Loucy (cell line): ENCODE measurements around the gene ZFYVE28.

ENCODE experiments used
- H2AFZ ChIP-seq: fragments of 200-600 bp; sonication (generic); 2 replicates; pipeline ENCODE4 v1.6.0; 2016; ENCODE audit warnings: antibody characterized with exemption, mild to moderate bottlenecking, low read length, moderate library complexity
- H3F3A ChIP-seq: fragments of 200-600 bp; 2 replicates; pipeline ENCODE4 v1.6.0; 2016; ENCODE audit warnings: antibody characterized with exemption, low read depth, mild to moderate bottlenecking
- H3K27me3 ChIP-seq: fragments of 200-600 bp; sonication (generic); 2 replicates; pipeline ENCODE4 v1.6.1; 2014; ENCODE audit warnings: low read length, mild to moderate bottlenecking; ENCODE audit not compliant: insufficient read depth, poor library complexity, severe bottlenecking
- H3K36me3 ChIP-seq: fragments of 200-600 bp; sonication (generic); 2 replicates; pipeline ENCODE4 v1.6.1; 2016; ENCODE audit warnings: low read length; ENCODE audit not compliant: insufficient read depth
- H3K4me1 ChIP-seq: fragments of 200-600 bp; sonication (generic); 2 replicates; pipeline ENCODE4 v1.5.1; 2014; ENCODE audit warnings: low read length, mild to moderate bottlenecking; ENCODE audit not compliant: insufficient read depth, poor library complexity, severe bottlenecking
- H3K4me2 ChIP-seq: fragments of 200-600 bp; sonication (generic); 2 replicates; pipeline ENCODE4 v1.6.0; 2014; ENCODE audit warnings: antibody characterized with exemption, low read length, low read depth, mild to moderate bottlenecking; ENCODE audit not compliant: poor library complexity, severe bottlenecking
- H3K4me3 ChIP-seq: fragments of 200-600 bp; sonication (generic); 2 replicates; pipeline ENCODE4 v1.5.1; 2014; ENCODE audit warnings: low read length, mild to moderate bottlenecking, mixed read lengths; ENCODE audit not compliant: poor library complexity, severe bottlenecking
- H3K79me2 ChIP-seq: fragments of 200-600 bp; sonication (generic); 2 replicates; pipeline ENCODE4 v1.6.1; 2014; ENCODE audit warnings: low read length; ENCODE audit not compliant: insufficient read depth
- H3K9ac ChIP-seq: fragments of 200-600 bp; sonication (generic); 2 replicates; pipeline ENCODE4 v1.6.0; 2014; ENCODE audit warnings: mild to moderate bottlenecking, low read depth, low read length, moderate library complexity; ENCODE audit not compliant: poor library complexity, severe bottlenecking
- H3K9me2 ChIP-seq: fragments of 200-600 bp; sonication (generic); replicated peaks from 2 replicates; pipeline ENCODE4 v1.6.1; 2016; ENCODE audit warnings: low read depth, low read length, mixed read lengths
- H3K9me3 ChIP-seq: fragments of 200-600 bp; sonication (generic); 2 replicates; pipeline ENCODE4 v1.6.1; 2014; ENCODE audit warnings: mild to moderate bottlenecking, antibody characterized with exemption, low read length, low read depth; ENCODE audit not compliant: insufficient read depth
- H4K20me1 ChIP-seq: fragments of 200-600 bp; sonication (generic); 2 replicates; pipeline ENCODE4 v1.6.0; 2014; ENCODE audit warnings: antibody characterized with exemption, low read length, mild to moderate bottlenecking; ENCODE audit not compliant: insufficient read depth, poor library complexity, severe bottlenecking
- EZH2phosphoT487 ChIP-seq: fragments of 200-600 bp; IDR thresholded peaks from 2 replicates; pipeline ENCODE4 v1.6.1; 2018; ENCODE audit warnings: antibody characterized with exemption, mild to moderate bottlenecking, moderate library complexity, borderline replicate concordance
- TF ChIP-seq, protein P1 (sequence below): fragments of 200-600 bp; sonication (generic); conservative IDR thresholded peaks from 2 replicates; pipeline ENCODE4 v1.5.1; 2014; ENCODE audit warnings: mild to moderate bottlenecking, antibody characterized with exemption, low read length

ZFYVE28 gene

DNA sequence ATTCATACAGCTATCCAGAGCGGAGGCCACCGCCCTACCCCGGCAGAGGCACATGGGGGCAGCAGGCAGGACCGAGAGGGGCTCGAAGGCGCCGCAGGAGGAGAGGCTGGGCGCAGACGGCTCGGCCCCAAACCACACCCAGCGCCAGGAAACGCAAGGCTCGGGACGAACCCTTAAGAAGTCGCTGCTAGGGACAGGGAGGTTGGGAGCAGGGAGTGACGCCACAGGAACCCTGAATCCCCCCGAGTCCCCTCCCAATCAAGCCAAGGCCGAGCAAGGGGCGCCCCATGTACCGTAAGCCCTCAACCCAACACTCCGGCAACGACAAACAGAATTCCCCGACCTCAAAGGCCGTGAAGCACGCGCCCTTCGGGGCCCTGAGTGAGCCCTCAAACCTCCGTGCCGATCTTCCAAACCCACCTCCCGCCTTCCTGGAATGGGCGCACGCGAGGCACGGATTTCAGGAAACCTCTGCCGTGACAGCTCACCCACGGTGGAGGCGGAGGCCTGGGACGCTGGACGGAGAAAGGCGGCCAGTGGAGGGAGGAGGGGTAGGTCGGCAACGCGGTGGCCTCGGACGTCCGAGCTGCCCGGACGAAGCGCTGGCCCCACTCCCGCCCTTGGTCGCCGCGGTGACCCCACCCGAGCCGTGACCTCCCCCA, 1.8 kb downstream of the ZFYVE28 start:
- no peaks in the 10 kb centered on the region for H4K20me1 ChIP-seq
- peaks cover 40% of the 10 kb centered on the region for H3K4me1 ChIP-seq
- no peak overlapping the region for H3K4me3 ChIP-seq
- H3F3A ChIP-seq = 0 out of 2 replicates have a peak, but pooled peaks cover 10% of the 10 kb centered on the region
- no peak overlapping the region for H3K4me2 ChIP-seq
- no peaks in the 10 kb centered on the region for H3K9me2 ChIP-seq
- no peaks in the 10 kb centered on the region for H3K79me2 ChIP-seq
- H2AFZ ChIP-seq = no peak overlapping the region
- H3K9me3 ChIP-seq = no peaks in the 10 kb centered on the region
- no peak overlapping the region for H3K9ac ChIP-seq
- no peak for TF ChIP-seq EZH2phosphoT487
- peaks cover 7% of the 10 kb centered on the region for H3K27me3 ChIP-seq
- no peaks in the 10 kb centered on the region for H3K36me3 ChIP-seq

DNA sequence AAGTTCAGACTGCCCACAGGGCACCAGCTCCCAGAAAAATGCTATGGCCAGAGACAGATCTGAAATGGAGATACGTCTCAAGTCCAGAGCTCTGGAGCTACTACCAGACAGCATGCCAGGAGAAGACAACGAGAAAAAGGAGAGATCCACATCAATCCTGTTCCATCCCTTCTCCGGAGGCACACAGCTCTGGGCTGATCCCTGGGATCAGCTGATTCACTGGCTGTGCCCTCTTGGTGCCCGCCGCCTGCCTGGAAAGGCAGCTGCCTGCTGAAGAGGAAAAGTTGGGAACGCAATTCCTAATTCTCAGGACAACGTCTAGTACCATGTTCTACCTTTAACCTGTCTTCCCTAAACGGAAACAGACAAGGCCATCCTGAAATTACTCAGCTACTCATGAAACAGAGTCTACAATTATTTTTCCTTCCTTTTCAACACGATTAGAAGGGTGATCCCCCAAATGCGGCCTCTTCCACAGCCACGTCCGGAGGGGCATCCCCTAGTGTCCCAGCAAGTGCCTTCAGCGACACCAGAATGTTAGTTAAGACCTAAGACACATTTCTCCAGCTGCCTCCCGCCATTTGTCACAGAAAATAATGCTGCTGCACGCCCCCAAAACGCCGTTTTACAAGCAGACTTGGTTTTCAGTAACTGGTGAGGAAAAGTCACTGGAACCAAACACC, 2.4 kb downstream of the ZFYVE28 start:
- Histone ChIP-seq H3K9ac (no peak overlapping the region), H3K27me3 (peaks cover 7% of the 10 kb centered on the region), H2AFZ (no peak overlapping the region), H4K20me1 (no peaks in the 10 kb centered on the region), H3K4me3 (no peak overlapping the region), H3K4me2 (no peak overlapping the region), H3K4me1 (peaks cover 44% of the 10 kb centered on the region), H3F3A (0 out of 2 replicates have a peak, but pooled peaks cover 10% of the 10 kb centered on the region), H3K79me2 (no peaks in the 10 kb centered on the region), H3K9me2 (no peaks in the 10 kb centered on the region), H3K36me3 (no peaks in the 10 kb centered on the region), H3K9me3 (no peaks in the 10 kb centered on the region)
- TF ChIP-seq, protein P1, sequence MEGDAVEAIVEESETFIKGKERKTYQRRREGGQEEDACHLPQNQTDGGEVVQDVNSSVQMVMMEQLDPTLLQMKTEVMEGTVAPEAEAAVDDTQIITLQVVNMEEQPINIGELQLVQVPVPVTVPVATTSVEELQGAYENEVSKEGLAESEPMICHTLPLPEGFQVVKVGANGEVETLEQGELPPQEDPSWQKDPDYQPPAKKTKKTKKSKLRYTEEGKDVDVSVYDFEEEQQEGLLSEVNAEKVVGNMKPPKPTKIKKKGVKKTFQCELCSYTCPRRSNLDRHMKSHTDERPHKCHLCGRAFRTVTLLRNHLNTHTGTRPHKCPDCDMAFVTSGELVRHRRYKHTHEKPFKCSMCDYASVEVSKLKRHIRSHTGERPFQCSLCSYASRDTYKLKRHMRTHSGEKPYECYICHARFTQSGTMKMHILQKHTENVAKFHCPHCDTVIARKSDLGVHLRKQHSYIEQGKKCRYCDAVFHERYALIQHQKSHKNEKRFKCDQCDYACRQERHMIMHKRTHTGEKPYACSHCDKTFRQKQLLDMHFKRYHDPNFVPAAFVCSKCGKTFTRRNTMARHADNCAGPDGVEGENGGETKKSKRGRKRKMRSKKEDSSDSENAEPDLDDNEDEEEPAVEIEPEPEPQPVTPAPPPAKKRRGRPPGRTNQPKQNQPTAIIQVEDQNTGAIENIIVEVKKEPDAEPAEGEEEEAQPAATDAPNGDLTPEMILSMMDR = no peak
- TF ChIP-seq EZH2phosphoT487 = no peak

DNA sequence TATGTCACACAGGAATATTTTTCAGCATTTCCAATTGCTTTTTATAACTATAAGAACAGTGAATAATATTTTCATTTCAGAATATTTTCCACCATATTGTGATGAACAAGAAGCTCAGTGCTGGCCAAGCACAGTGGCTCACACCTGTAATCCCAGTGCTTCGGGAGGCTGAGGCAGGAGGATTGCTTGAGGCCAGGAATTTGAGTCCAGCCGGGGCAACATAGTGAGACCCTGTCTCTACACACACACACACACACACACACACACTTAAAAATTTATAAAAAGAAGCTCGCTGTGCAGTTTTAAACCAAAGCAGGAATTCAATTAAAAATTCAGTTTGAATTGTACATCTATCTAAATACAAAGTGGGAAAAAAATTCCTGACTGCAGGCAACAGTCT, 3.2 kb downstream of the ZFYVE28 start:
- no peak overlapping the region for H2AFZ ChIP-seq
- peaks cover 47% of the 10 kb centered on the region for H3K4me1 ChIP-seq
- no peaks in the 10 kb centered on the region for H3K9me2 ChIP-seq
- no peak for TF ChIP-seq EZH2phosphoT487
- TF ChIP-seq, protein P1 = no peak
- H3K27me3 ChIP-seq = peaks cover 7% of the 10 kb centered on the region
- H3K4me2 ChIP-seq = no peak overlapping the region
- H3K4me3 ChIP-seq = no peak overlapping the region
- no peaks in the 10 kb centered on the region for H3K36me3 ChIP-seq
- H3F3A ChIP-seq = 0 out of 2 replicates have a peak, but pooled peaks cover 10% of the 10 kb centered on the region
- H3K9me3 ChIP-seq = no peaks in the 10 kb centered on the region
- no peak overlapping the region for H3K9ac ChIP-seq
- no peaks in the 10 kb centered on the region for H4K20me1 ChIP-seq
- no peaks in the 10 kb centered on the region for H3K79me2 ChIP-seq
